Activated B cell treated with CpG ODN at 0.5 μM for 24 hours (primary cell): ENCODE results near the gene C22orf39. TPM values are rescaled to one million over a fixed set of nuclear protein-coding genes. Genes with fewer than 3 reads are reported as not detected.

Experiments
- ATAC-seq: fragments of 200-7000 bp; cut with Tn5 transposase; one replicate; pipeline ENCODE4 v1.10.0; 2021; ENCODE audit warnings: low read depth, mild to moderate bottlenecking, moderate library complexity
- CTCF ChIA-PET: fragments of 350-600 bp; sonication (Branson Sonifier 250); formaldehyde crosslinking; loops from one replicate; lab custom pipeline; 2021; ENCODE audit warnings: antibody characterized with exemption; lab: Charles Lee
- POLR2A ChIA-PET: fragments of 350-600 bp; sonication (Branson Sonifier 250); formaldehyde crosslinking; loops from one replicate; lab custom pipeline; 2021; ENCODE audit warnings: antibody characterized with exemption; lab: Charles Lee
- DNase-seq: peaks from one replicate; pipeline ENCODE4 v3.0.0; 2022
- H3K27ac Mint-ChIP-seq: one replicate; pipeline ENCODE4 v1.8.0; 2020; ENCODE audit warnings: mixed read lengths
- H3K27me3 Mint-ChIP-seq: one replicate; pipeline ENCODE4 v1.8.0; 2021; ENCODE audit warnings: mixed read lengths
- H3K36me3 Mint-ChIP-seq: one replicate; pipeline ENCODE4 v1.8.0; 2021; ENCODE audit warnings: low read depth, mixed read lengths
- H3K4me1 Mint-ChIP-seq: one replicate; pipeline ENCODE4 v1.8.0; 2021; ENCODE audit warnings: mixed read lengths
- H3K4me3 Mint-ChIP-seq: one replicate; pipeline ENCODE4 v1.8.0; 2020; ENCODE audit warnings: mild to moderate bottlenecking, mixed read lengths
- H3K9me3 Mint-ChIP-seq: one replicate; pipeline ENCODE4 v1.8.0; 2020; ENCODE audit warnings: mixed read lengths
- intact Hi-C: fragments of 100-400 bp; cut with micrococcal nuclease; formaldehyde crosslinking; loops from one replicate; pipeline ENCODE4 v1.15.1; 2024
- total RNA-seq: library from RNA; stranded (reverse); gene quantifications from 2 replicates; pipeline ENCODE4 v1.2.3, GENCODE V29; 2022
- TF ChIP-seq, protein P1 (sequence below): fragments of 200-600 bp; IDR thresholded peaks from one replicate; pipeline ENCODE4 v1.8.0; 2022; ENCODE audit warnings: antibody characterized with exemption, mild to moderate bottlenecking

Gene C22orf39
- total RNA-seq, 1 donor from 2014 or later = 43.0 TPM

DNA sequence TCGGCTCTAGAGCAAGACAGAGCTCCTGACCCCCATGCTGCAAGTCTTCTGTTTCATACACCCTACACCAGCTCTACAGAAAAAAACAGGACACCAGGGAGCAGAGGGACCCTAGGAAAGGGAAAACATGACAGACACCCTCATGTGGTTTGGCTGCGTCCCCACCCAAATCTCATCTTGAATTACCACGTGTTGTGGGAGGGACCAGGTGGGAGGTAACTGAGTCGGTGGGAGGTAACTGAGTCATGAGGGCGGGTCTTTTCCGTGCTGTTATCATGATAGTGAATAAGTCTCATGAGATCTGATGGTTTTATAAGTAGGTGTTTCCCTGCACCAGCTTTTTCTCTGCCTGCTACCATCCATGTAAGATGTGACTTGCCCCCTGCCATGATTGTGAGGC is 6.6 kb upstream of the C22orf39 start:
- Mint-ChIP-seq H3K9me3 (no peaks in the 10 kb centered on the region), H3K27ac (no peak overlapping the region), H3K36me3 (peaks cover 74% of the 10 kb centered on the region), H3K4me3 (no peak overlapping the region), H3K4me1 (no peaks in the 10 kb centered on the region), H3K27me3 (no peaks in the 10 kb centered on the region)
- CTCF ChIA-PET = no interaction called here
- POLR2A ChIA-PET = no interaction called here
- TF ChIP-seq, protein P1, sequence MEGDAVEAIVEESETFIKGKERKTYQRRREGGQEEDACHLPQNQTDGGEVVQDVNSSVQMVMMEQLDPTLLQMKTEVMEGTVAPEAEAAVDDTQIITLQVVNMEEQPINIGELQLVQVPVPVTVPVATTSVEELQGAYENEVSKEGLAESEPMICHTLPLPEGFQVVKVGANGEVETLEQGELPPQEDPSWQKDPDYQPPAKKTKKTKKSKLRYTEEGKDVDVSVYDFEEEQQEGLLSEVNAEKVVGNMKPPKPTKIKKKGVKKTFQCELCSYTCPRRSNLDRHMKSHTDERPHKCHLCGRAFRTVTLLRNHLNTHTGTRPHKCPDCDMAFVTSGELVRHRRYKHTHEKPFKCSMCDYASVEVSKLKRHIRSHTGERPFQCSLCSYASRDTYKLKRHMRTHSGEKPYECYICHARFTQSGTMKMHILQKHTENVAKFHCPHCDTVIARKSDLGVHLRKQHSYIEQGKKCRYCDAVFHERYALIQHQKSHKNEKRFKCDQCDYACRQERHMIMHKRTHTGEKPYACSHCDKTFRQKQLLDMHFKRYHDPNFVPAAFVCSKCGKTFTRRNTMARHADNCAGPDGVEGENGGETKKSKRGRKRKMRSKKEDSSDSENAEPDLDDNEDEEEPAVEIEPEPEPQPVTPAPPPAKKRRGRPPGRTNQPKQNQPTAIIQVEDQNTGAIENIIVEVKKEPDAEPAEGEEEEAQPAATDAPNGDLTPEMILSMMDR = no peak
- ATAC-seq (no peak), DNase-seq (no peak)
- intact Hi-C loops = no loop called here

DNA sequence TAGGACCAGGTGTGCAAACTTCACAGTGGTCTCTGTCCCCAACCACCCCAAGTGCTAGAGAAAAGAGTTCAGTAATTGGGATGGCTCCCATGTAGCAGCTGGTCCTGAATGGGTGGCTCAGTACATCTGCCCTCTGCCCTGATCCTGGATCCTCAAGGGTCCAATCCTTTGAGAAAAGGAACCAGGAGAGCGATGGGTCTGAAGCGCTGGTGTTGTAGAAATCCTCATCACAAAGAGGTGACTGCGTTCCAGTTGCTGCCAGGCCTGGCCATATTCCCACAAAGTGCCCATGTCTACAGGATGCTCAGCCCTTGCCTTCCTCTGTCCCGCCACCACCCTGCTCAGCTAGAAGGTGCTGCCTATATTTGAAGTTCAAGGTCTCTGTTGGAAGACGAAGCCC is 6.2 kb upstream of the C22orf39 start:
- Mint-ChIP-seq H3K36me3 (peaks cover 74% of the 10 kb centered on the region), H3K4me3 (no peak overlapping the region), H3K4me1 (peaks cover 2% of the 10 kb centered on the region), H3K9me3 (no peaks in the 10 kb centered on the region), H3K27ac (no peak overlapping the region), H3K27me3 (no peaks in the 10 kb centered on the region)
- TF ChIP-seq, protein P1 = no peak
- intact Hi-C loops = no loop called here
- ChIA-PET CTCF (no interaction called here), POLR2A (no interaction called here)
- DNase-seq = no peak
- no peak for ATAC-seq

DNA sequence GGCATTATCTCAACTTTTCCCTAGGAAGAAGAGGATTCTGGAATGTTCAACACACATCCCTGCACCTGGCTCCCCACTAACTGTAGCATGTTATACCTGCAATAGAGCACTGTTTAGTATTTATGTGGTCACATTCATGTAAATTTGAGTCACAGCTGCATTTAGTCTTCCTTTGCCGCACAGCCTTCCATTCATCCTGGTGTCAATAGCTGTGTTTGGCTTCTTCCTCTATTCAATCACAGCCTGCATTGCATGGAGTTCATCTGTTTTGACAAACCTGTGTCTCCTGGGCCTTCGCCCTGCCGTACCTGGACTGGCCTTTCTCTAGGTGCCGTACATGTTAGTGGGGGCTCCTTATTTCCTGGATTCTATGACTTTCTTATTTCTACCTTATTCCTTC is 4.1 kb upstream of the C22orf39 start:
- Mint-ChIP-seq H3K36me3 (peaks cover 61% of the 10 kb centered on the region), H3K4me3 (no peak overlapping the region), H3K27me3 (no peaks in the 10 kb centered on the region), H3K9me3 (no peaks in the 10 kb centered on the region), H3K27ac (no peak overlapping the region), H3K4me1 (peaks cover 16% of the 10 kb centered on the region)
- ChIA-PET POLR2A (interaction anchor here (0.7 to 1.3 kb wide), 2 partner anchors 11 to 195 kb away, joined by 3 to 6 read pairs; no protein-coding TSS in a partner anchor), CTCF (no interaction called here)
- no peak for ATAC-seq
- DNase-seq = no peak
- intact Hi-C loops = no loop called here
- TF ChIP-seq, protein P1 = no peak

DNA sequence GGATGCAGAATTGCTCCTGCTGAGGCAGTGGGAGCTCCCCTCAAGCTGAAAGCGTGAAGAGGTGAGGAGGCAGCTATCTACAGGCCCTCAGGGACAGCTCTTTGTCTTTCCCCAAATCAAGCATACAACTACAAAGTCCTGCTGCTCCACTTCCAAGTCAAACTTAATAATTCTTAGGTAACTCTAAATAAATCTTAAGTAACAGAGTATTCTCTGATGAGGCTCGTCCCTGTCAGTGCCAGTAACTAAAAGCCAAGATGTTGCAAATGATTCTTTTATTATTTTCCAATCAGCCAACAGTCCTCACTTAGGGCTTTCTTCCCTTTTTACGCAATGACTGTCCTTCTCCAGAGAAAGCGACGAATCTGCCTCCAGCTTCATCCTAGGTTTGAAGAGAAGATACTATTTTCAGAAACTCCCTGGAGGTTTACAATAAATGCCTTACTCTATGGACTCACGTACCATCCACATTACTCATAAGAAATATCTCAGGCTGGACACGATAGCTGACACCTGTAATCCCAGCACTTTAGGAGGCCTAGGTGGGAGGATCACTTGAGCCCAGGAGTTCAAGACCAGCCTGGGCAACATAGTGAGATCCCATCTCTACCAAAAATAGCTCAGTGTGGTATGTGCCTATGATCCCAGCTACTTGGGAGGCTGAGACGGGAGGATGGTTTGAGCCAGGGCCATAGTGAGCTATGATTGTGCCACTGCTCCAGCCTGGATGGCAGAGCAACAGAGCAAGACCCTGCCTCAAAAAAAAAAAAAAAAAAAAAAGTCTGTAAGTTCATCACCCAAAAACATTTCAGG is 3.1 kb upstream of the C22orf39 start:
- no peak overlapping the region for H3K4me3 Mint-ChIP-seq

DNA sequence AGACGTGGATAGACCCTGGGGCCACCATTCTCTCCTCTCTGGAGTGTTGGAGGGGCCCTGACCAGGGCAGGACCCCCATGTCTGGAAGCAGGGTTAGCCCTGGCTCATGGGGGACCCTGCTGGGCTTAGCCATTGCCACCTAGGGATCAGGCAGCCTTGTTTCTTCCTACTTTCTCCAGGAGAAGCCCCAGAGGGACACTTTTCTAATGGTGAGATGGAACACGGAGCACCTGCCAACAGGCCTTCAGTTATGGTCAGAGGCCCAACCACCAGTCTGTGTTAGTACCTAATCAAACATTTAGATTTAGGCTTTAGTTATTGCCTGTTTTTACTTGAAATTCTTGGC is 1.9 kb upstream of the C22orf39 start:
- TF ChIP-seq, protein P1 = no peak
- ChIA-PET CTCF (no interaction called here), POLR2A (no interaction called here)
- H3K4me3 Mint-ChIP-seq = no peak overlapping the region
- peaks cover 56% of the 10 kb centered on the region for H3K36me3 Mint-ChIP-seq
- no peak overlapping the region for H3K27ac Mint-ChIP-seq
- H3K27me3 Mint-ChIP-seq = no peaks in the 10 kb centered on the region
- intact Hi-C loops = loop anchor here (5.0 kb wide), 2 partner anchors 87 to 157 kb away; partner anchors contain the start of gene CLTCL1
- ATAC-seq (no peak), DNase-seq (no peak)
- no peaks in the 10 kb centered on the region for H3K9me3 Mint-ChIP-seq
- peaks cover 30% of the 10 kb centered on the region for H3K4me1 Mint-ChIP-seq

More for the DNA sequence above, 3.1 kb upstream of the C22orf39 start:
- Mint-ChIP-seq H3K9me3 (no peaks in the 10 kb centered on the region), H3K36me3 (peaks cover 57% of the 10 kb centered on the region), H3K27ac (no peak overlapping the region), H3K27me3 (no peaks in the 10 kb centered on the region), H3K4me1 (peaks cover 21% of the 10 kb centered on the region)
- TF ChIP-seq, protein P1 = no peak
- CTCF ChIA-PET = no interaction called here
- DNase-seq (no peak), ATAC-seq (no peak)
- POLR2A ChIA-PET = interaction anchor here (0.7 to 1.3 kb wide), 2 partner anchors 12 to 194 kb away, joined by 3 to 6 read pairs; no protein-coding TSS in a partner anchor
- intact Hi-C loops = no loop called here
